Measurements from ENCODE around the gene BCL2. TPM values are rescaled to one million over a fixed set of nuclear protein-coding genes. Genes with fewer than 3 reads are reported as not detected.

BCL2 gene
- total RNA-seq, 1 experiment from 2014 or later: 2.2 TPM

DNA sequence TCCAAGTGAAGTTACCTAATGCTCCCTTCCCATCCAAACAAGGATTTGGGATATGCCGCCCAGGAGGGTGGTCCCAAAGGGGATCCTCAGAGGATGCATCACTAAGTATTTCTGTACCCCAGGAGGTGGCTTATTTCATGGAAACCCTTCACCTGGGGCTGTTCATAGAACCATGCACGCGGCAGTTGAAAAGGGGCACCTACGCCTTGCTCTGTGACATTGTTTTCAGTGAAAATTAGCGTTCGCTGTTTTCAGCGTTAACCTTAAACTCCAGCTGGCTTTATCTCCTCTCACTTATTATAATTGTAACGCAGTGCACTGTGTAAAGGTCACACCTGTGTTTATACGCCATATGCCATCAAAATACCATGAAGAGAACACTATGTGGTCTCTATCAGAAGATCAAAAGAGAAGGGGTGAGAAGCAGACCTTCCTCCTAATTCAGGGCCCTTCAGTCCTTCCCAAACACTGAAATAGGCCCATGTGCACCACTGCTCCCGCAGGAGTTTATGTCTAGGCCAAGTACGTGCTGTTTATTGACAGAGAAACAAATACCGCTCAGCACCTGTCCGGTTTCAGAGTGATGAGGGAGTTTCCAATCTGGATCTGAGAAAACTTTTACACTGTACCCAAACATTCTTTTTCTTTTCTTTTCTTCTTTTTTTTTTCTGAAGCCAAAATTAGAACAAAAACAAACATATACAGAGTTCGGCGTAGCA lies 162.1 kb downstream of the BCL2 start:
- DNase-seq (ENCODE audit: low read depth): no peak

DNA sequence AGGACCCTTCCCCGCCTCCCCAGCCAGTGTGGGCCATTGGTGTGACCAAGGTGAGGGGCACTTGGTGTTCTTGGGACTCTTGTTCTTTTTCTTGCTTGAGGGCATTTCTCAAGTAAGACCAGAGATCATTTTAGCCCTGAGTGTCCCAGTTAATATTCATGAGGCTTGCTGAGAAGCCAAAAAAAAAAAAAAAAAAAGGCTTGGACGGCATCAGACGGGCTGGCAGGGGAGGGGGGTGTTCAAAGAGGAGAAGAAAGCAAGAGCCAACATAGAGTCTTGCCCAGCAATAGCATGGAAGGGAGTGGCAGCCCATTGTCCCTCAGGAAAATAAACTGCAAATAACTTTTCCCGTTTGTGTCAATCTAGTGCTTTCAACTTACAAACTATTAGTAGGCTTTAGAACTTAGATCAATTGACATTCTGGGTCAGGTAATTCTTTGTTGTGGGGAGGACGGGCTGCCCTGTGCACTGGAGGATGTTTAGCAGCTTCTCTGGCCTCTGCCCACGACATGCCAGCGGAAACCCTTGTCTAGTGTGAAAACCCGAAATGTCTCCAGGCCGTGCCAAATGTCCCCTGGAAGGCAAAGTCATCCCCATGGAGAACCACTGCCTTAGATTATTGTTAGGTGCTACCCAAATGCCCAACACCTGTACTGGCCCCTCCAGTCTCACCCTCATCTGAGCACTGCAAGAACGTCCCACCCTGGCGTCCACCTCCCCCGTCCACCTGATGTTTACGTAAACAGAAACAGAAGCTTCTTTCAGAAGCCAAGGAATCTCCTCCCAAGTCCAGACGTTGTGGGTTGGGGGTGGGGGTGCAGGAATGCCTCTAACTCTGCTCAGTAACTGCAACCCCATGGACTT lies 163.4 kb downstream of the BCL2 start:
- no peak for DNase-seq (ENCODE audit: low read depth)

DNA sequence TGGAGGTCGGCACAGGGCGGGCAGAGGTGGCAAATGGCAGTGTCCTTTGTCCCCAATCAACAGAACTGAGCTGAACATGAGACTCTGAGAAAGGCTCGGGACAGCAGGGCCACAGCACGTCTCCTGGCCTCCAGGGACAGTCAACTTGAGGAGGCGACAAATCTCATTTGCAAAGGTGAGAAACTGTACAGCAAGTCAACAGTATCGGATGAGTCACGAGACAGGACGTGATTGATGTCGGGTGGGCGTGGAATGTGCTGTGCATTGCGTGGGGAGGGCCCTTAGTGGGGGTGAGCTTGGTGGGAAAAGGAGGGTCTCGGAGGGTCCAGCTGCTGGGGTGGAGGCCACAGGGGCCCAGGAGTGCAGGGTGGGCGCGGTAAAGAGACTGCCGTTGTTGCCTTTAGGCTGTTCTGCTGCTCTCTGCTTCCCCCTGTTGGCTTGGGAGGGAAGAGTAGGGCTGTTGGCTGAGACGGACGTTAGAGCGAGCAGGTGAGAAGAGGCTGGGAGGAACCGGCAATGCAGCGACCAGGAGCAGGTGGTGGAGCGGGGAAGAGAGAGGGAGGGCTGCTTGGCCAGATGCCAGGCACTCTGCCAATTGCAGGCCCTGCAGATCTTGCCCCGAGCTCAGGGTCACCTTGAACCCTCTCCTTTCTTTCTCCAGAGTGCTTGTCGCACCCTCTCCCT lies 164.3 kb downstream of the BCL2 start:
- DNase-seq (ENCODE audit: low read depth): peak; percentile 65

DNA sequence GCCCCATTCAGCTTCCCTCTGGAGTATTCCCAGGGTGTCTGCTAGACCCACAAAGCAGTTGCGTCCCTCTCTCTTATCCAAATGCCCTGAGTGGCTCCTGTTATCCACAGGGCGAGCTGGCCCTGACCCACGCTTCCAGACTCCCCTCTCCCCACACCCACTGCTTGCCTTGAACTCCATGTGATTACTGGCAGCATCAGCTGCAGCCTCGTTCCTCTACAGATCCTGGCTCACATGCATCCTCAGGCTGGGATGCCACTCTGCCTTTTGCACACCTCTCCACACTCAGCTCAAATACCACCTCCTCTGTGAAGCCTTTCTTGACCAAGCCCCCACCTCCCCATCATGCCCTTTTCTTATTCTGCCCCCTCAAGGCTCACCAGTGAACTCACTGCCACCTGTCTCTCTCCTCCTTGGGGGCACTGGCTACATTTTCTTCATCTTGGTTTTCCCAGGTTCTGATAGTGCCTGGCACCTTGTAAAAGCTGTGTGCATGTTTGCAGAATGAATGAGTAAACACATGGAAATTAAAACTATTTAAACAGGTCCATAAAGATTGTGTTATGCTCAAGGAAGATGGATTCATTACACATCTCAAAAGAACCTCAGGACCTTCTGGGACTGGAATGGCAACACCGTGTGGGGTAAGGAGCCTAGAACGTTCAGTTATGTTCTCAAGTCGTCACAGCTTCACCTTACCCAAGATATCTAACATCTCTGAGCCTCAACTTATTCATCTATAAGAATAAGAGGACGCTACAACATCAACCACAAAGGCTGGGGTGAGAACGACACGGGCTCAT lies 165.0 kb downstream of the BCL2 start:
- DNase-seq (ENCODE audit: low read depth): no peak

DNA sequence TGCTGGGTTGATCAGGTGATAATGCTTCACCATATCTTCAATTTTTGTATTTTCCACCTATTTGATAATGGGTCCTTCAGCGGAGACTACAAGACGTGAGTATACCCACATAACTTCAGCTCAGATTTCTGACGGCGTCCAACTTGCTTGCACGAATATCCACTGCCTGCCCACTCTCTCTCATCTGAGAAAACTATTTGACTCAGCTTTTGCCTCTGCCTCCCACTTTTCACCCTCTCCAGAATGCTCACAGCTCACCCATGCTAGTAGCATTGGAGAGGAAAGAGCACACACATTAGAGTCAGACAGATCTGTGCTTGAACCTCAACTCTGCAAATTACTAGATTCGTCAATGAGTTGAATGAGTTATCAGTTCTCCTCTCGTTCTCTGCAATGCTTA lies 166.8 kb downstream of the BCL2 start:
- DNase-seq (ENCODE audit: low read depth): no peak

DNA sequence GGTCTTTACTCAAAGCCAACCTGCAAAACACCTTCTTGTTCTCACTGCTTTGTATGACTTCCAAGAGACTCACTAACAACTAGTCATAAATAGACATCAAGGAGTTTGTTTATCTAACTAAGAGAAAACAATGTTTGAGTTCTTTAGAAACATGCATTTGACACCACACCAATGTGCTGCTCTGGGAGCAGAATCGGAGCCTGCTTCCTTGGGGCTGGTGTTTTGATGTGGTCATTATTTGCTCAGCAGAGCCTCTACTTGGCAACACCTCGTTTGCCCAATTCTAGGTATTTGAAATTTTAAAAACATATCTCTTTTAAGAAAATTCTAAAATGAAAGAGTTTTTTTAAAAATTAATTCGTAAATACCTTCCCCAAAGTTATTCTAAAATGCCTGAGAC lies 167.5 kb downstream of the BCL2 start:
- no peak for DNase-seq (ENCODE audit: low read depth)

DNA sequence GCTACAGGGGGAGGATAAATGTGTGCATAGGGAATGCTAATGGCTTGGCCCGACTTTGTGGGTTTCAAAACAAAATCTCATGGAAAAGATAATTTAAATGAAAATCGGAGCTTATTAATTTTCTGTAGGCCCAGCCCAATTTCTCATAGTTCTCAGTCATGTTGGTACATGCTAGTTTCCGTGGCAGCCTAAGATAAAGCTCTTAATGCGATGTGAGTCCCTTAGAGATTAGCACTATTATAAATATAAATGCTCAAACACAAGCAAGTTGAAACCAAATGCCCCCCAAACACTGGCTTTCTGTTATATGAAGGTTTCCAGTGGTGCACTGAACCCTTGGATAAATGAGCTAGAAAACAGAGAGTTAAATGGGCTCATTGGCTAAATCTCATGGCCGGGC lies 168.0 kb downstream of the BCL2 start:
- no peak for DNase-seq (ENCODE audit: low read depth)

DNA sequence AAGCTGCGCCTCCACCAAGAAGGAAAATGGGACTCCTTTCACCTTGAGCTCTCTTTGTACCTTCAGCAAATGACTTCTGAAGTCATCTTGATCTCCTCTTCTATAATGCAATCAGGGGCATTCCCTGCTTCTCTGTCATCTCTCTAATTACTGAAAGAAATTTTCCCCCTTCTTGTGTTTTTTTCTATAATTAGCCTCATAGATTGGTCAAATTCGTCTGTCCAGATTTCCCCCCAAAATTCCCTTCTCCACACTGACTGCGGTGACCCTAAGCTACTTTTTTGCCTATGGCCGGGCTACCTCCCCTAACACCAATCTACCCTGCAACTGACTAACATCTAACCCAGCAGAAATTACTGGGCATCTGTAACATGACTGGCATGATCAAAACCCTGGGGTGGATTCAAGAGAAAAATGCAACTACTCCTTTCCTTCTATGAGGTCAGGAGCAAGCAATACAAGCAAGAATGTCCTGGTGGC lies 168.6 kb downstream of the BCL2 start:
- DNase-seq (ENCODE audit: low read depth): no peak

DNA sequence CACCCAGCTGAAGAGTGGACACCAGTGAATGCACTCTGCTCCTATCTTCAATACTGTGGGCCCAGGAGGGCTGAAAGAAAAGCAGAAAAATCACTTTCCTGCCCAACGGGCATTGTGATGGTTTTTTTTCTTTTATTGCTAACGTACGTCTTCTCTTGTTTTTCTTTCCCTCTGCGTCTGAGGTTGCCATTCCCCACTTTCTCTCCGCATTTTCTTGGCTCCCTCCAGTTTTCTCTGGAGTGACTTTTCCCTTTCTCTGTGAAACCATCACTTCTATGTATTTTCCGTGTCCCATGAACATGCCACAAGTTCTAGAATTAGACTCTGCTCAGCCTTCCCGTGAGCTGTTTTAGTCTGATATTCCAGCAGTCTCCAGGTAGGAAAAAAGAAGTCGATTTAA lies 169.2 kb downstream of the BCL2 start:
- DNase-seq (ENCODE audit: low read depth): no peak

DNA sequence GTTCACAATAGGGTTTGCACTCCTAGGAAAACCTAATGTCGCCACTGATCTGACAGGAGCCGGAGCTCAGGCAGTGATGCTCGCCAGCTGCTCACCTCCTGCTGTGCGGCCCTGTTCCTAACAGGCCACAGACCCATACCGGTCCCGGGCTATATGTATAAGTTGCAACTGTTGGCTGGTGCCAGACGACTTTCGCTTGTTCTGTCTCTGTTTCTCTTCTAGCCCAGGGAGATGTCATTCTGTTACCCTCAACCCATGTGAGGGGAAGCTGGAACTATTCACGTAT lies 170.3 kb downstream of the BCL2 start:
- no peak for DNase-seq (ENCODE audit: low read depth)

DNA sequence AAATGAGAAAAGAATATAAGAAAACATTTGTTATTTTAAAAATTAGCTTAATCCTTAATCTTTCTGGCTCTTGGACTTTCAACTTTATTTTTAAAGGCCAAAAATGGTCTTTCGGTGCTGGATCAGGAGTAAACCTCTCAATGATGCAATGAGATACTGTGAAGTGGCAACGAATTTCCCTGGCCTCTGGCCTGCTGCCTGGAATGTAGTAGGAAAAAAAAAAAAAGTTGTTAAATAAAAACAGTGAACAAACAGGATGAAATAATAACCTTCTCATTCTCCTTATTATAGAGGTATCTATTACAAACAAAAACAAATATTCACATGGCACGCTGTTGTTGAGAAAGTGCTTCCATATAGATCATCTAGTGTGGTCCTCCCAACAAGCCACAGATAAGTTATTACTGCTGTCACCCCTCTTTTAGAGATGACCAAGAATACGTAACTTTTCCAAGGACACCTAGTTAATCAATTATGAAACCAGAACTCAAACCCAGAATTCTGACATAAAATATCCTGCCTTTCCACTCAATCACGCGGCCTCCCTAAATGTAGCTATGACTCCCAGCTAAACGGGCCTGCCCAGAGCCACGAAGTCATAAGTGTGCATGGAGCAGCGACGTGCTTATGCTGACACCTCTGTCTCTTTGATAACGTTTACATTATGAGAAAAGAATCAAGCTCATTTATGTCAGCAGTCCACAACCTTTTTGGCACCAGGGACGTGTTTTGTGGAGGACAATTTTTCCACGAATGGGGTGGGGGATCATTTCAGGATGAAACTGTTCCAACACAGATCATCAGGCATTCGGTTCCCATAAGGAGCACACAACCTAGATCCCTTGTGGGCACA lies 170.9 kb downstream of the BCL2 start:
- no peak for DNase-seq (ENCODE audit: low read depth)

DNA sequence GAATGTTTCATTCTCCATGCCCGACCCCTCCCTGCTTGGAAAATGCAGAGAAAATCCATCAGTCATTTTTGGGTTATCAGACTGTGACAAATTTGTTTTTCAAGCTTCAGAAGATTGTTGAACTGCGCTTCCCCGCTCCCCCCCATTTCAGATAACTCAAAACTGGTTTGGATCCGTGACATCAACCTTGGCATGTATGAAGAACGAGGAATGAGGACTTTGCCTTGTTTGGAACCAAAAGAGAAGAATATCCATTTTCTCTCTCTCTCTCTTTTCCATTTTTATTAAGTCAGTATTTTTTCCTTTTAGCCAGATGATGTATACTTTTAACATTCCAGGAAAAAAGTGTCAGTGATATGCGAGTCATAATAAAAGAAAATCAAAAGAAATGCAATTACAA lies 171.6 kb downstream of the BCL2 start:
- DNase-seq (ENCODE audit: low read depth): no peak

DNA sequence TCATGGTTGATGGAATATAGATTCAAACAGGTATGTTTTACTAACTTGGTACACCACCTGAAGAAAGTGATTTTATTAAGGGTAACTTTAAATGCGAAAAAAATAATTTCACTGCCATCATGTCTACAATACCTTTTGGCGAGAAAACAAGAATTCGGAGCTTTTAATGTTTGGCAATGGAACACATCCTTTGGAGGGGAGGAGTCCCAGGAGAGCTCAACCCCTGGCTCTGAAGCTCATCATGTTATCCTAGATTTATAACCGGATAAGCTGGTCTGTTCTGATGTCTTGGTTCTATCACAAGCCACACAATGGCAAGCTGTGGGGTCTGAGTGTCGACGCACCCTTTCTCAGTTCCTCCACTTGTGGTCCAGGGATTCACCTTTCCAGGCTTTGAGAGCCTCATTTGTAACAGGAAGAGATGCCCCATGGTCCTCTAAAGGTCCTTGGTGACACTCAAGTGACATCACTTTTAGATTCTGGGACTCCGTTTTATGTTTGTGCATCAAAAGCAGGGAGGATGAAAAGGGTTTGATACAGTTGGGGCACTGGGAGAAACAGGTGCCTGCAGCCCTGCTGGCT lies 172.7 kb downstream of the BCL2 start:
- no peak for DNase-seq (ENCODE audit: low read depth)

DNA sequence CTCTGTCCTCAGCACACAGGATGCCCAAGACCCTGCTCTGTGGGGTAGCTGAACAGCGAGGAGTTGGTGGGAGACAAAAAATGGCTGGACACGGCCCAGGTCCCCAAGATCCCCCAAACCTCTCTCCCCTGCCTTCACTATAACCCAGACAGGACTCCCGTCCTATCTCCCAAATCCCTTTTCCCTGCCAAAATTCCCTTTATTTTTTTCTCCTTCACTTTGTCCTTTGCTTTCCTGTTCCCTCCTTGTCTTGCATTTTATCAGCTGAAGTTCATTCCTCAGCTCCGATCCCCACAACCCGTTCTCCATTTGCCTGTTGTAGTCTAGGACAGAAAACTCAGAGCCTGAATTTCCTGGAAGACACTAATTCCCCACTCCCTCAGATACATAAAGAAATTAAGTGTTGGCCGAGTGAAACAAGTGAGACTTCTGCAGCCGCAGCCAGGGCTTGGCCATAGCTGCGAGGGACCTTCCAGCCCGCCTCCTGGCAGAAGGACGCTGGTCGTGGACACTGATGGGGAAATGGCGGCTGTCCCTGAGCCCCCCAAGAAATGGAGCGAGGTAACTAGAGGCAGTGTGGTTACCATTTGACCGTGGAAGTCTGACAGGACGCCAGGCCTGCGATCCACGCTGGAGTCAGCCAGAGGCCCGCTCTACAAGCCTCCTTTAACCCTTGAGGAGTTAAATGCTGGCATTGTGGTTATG lies 173.6 kb downstream of the BCL2 start:
- DNase-seq (ENCODE audit: low read depth): no peak

DNA sequence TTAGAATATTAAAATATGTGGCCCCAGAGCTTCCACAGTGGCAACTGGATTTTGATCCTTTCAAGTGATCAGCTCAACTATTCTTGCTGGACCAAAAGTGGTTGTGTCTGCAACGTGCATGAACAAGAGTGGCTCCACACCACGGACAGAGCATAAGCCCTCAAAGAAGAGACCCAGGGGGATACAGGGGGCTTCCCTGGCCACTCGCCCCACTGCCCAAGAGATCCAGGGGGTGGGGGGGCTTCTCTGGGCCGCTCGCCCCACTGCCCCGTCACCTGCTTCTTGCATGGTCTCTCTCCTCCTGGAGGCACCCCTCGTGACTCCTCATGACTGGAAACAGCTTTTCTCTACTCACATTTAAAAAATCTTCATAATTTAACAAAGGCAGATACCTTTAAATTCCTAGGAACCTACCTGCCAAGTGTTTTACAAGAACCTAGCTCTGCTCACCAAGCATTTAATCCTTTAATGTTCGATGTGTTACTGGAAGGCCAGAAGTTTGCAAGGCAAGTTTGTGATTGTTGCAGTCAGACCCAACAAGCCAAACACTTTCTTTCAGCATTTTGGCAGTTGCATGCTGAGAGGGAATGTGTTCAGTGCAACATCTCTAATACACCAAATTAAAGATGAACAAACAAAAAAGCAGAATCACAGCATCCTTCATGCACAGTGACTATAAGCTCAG lies 174.3 kb downstream of the BCL2 start:
- DNase-seq (ENCODE audit: low read depth): no peak

DNA sequence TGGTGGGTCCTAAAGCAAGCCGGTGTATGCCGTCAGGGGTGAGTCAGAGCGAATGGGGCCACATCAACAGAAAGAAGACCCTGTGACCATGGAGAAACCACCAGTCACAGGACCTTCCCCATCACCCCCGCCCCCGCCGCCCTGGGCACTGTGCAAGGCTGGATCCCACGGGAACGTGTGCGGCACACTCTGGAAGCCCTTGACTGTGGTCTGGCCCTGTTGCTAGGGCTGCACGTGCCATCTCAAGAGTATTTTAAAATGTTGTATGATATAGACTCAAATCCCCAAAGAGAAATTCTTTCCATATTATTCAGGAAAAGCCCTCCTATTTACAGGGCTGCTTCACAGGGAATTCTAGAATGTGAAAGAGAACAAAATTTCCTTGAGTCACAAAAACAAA lies 174.8 kb downstream of the BCL2 start:
- no peak for DNase-seq (ENCODE audit: low read depth)

DNA sequence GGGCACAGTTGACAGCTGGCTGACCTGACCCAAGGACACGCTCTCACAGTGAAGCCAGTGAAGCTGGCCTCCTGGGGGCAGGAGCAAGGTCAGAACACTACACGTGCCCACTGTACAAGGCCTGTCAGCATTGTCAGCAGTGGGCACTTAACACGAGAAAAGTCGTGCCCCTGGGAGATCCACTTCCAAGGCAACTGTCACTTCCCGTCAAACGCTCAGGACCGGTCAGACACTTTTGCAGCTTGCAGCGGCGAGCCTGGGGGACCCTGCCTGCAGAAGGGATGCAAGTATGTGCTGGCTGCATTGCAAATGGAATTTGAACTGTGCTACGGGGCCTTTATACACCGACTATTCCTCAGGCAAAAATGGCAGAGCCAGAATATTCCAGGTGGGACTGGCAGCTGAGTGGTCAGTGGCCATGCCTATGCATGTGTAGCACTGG lies 176.2 kb downstream of the BCL2 start:
- no peak for DNase-seq (ENCODE audit: low read depth)

DNA sequence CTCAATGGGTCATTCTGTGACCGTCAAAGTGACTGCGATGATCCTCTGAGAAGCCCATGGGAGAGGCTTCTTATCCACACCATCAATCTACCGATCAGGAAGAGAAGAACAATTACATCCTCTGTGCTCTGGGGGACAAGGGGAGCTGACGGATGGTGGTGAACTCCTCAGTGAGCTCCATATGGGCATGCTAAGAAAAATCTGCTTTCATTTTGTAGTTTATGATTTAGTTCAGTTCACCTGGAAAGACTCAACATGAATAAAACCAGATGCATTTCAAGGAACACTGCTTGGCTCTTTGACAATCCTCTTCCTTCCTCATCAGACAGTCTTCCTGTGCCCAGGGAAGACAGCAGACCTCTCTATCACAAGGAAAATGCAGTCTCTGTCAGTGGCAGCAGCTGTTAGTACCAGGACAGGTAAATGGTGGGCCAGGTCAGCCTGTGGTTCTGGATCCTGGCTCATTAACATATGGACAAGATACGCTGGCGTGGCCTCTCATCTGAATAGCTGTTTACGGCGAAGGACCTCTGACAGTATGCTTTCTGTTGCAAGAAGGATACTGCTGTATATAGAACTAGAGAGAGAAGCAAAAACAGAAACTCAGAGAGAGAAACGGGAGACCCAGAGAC lies 176.9 kb downstream of the BCL2 start:
- DNase-seq (ENCODE audit: low read depth): no peak

DNA sequence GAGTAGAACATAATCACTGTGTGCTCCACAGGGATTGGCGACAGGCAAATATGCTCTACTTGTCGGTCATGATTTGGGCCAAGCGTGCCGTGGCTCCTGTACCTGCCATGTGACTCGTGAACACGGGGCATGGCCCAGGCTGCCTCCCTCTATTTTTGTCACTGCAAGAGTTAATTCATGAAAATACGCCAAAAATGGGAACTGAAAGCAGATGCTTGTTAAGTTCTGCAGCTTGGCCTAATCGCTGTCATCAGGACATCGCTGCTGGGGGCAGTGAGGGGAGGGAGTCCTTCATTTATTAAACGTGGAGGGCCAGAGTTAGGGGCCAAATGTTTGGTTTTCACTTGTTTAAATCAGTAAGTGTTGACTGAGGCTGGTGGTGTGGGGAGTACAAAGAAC lies 177.8 kb downstream of the BCL2 start:
- DNase-seq (ENCODE audit: low read depth): no peak

Data from Daoy (cell line).